Transverse colon (tissue), 3 donors: ENCODE measurements around the gene SLC8A3.

Source experiments
- CTCF ChIP-seq, 5 experiments: fragments of 200-600 bp in 3 of 5; fragments of 450-650 bp in 2 of 5; sonication (generic) in 3 of 5; IDR thresholded peaks; 1 replicate in 2 of 5; 2 replicates in 3 of 5; pipeline ENCODE4 v1.5.1; 2016 to 2017; ENCODE audit warnings: antibody characterized with exemption in 5 of 5, inconsistent platforms in 3 of 5, mild to moderate bottlenecking in 2 of 5, moderate library complexity in 1 of 5
- POLR2A ChIP-seq: fragments of 450-650 bp; IDR thresholded peaks from one replicate; pipeline ENCODE4 v1.6.1; 2016; ENCODE audit warnings: antibody characterized with exemption, mild to moderate bottlenecking, moderate library complexity

GRCh38 chr14:70006699-70007098 lies 182.1 kb downstream of the SLC8A3 start:
- TF ChIP-seq POLR2A = no peak
- TF ChIP-seq CTCF (IDR thresholded peaks at IDR 0.05) = no peak
